ENCODE results near the gene TMEM163.

- TF ChIP-seq CTCF (IDR thresholded peaks at IDR 0.05) (no peak), POLR2AphosphoS5 (IDR thresholded peaks at IDR 0.05) (no peak), EP300 (IDR thresholded peaks at IDR 0.05) (no peak), POLR2A (IDR thresholded peaks at IDR 0.05) (no peak)
These were observed 26.2 kb upstream of the TMEM163 start for GRCh38 chr2:134745023-134745422.
